Subcutaneous adipose tissue (tissue), 4 donors: ENCODE results near the gene VAT1L. TPM values are rescaled to one million over a fixed set of nuclear protein-coding genes. Genes with fewer than 3 reads are reported as not detected.

Source experiments
- total RNA-seq, 4 donors: library from RNA; depleted of rRNA; stranded (reverse); fragments of >200 nt; gene quantifications; one replicate each; pipeline ENCODE4 v1.1.0, GENCODE V29; 2016
- TF ChIP-seq, protein P1 (sequence below): fragments of 450-650 bp; IDR thresholded peaks from one replicate; pipeline ENCODE4 v1.5.1; 2016; ENCODE audit warnings: low read depth, mild to moderate bottlenecking, control low read depth, antibody characterized with exemption, moderate library complexity

VAT1L gene
- total RNA-seq, 4 donors from 2014 or later, result 0.22 to 0.34 TPM; not detected in 2

DNA sequence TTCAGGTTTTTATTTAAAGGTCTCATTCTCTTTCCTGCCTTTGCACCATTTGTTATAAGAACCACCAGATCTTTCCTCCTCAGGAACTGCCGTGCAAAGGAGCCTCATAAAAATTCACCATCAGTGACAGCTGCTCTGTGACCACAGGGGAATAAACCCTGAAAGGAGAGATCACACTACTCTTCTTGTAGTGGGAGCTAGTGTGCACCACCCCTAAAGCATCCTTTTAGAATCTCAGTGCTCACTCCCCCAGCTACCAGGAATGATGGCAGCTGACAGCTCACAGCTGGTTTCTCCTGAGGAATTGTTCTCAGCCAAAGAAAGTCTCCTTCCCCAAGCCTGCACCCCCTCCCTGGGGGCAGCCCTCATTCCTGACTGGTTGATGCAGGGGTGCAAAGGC is 18.7 kb downstream of the VAT1L start:
- TF ChIP-seq, protein P1, sequence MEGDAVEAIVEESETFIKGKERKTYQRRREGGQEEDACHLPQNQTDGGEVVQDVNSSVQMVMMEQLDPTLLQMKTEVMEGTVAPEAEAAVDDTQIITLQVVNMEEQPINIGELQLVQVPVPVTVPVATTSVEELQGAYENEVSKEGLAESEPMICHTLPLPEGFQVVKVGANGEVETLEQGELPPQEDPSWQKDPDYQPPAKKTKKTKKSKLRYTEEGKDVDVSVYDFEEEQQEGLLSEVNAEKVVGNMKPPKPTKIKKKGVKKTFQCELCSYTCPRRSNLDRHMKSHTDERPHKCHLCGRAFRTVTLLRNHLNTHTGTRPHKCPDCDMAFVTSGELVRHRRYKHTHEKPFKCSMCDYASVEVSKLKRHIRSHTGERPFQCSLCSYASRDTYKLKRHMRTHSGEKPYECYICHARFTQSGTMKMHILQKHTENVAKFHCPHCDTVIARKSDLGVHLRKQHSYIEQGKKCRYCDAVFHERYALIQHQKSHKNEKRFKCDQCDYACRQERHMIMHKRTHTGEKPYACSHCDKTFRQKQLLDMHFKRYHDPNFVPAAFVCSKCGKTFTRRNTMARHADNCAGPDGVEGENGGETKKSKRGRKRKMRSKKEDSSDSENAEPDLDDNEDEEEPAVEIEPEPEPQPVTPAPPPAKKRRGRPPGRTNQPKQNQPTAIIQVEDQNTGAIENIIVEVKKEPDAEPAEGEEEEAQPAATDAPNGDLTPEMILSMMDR, result no peak

DNA sequence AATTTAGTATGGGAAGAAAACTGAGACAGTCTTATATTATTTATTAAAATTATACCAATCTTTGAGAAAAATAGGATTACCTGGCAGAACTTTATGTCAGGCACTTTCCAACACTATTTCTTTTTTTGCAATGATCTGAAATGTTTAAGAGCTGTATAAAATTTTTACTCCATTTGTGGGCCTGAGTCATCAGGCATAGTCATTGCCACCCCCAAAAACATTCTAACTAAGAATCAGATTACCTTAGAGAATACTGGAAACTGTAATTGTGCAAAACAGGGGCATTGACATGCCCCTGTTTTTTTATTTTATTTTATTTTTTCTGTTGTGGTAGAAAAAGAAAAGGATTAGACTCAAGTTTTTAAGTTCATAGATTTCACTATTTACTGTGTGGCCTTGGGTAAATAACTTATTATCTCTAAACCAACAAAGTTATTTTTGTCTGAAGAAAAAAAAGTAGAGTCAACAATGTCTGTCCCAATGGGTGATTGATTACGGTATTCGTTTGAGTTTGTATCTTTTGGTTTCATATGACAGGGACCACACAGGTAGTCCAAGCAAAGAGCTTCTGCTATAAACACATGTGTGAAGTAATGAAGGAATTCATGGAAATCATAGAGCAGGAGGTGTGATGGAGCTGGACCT is 24.6 kb downstream of the VAT1L start:
- TF ChIP-seq, protein P1, result no peak

DNA sequence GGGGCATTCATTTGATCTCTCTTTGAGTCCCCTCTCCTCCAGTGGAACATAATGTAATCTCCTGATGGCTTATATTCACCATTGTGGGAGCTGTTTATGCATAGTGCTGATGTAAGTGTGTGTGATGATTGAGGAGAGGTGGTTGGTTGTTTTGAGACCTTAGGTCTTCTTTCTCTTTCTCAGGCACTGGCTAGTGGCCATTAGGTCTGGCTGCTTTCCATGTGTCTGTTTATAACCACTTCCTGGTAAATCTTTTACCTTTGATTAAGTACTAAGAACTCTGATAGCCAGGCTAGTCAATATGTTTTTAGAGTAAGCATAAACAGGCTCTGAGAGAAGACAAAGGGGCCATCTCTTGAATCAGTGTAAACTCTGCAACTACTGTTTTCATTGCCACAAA is 27.9 kb downstream of the VAT1L start:
- TF ChIP-seq, protein P1, result no peak

DNA sequence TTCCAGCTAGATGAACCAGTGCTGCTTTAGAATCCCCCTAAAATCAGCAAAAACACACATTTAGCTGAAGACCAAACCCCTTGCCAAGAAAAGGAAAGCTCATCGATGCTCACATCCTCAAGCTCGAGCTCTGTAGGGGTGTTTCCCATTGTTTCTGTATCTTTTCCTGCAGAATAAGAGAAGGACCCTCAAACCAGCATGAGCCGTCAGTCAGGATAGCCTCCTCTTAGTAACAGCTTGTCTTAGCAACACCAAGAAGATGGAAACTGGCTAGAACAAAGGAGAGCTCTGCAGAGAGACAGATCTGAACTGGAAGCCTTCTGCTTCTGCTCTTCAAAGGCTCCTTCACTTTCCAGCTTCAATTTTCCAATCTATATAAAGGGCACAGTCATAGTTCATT is 32.0 kb downstream of the VAT1L start:
- TF ChIP-seq, protein P1, result no peak

DNA sequence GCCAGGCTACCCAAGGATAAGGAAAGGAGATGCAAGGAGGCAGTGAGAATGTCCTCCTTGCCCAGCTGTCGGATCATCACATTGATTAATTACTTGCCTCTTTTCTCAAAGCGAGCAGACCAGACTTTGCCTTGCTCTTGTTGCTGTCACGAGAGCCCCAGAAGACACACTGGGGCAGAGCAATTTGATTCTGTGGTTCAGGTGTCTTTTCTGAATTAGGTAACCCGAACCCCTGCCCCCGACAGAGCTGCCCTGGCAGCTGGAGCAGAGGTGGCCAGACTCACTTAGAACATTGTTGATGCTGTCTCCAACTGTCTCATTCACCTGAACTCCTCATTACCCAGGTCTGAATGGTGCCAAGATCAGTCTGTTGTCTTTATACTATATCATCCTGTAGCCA is 34.3 kb downstream of the VAT1L start:
- TF ChIP-seq, protein P1, result no peak

DNA sequence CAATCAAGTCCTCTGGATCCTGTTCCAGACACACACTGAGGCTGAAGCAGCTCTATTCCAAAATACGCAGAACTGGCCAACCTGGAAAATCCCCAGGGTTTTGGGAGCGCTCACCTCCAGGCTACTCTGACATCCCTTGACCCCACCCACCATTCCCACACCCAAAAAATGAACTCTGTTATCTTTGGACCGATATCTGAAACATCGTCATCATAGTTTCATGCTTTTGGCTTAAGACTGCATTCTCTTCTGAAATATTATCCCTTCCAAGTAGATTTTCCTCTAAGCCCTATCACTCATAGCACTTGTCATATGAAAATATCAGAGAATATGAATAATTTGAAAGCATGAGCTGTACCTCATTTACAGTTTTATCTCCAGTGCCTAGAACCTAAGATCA is 34.7 kb downstream of the VAT1L start:
- TF ChIP-seq, protein P1, result no peak

DNA sequence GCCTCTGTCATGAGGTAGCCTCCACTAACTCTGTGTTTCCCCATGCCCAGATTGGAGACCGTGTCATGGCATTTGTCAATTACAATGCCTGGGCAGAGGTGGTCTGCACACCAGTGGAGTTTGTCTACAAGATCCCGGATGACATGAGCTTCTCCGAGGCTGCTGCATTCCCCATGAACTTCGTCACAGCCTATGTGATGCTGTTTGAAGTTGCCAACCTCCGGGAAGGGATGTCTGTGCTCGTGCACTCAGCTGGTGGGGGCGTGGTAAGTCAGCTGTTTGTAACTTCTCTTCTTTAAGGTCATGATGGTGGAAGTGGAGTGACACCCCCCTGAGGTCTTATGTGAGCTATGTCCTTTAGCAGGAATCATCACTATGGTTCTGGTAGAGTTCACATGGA is 36.8 kb downstream of the VAT1L start:
- TF ChIP-seq, protein P1, result no peak
